ENCODE results near the gene DGAT2.

Gene DGAT2

GRCh38 chr11:75801362-75802020 is 32.9 kb downstream of the DGAT2 start:
- DNase-seq (ENCODE audit: low spot score) = no peak

GRCh38 chr11:75802021-75802912 is 33.7 kb downstream of the DGAT2 start:
- DNase-seq (ENCODE audit: low spot score) = no peak

- peak; percentile 82 for DNase-seq (ENCODE audit: low spot score)
Observed at GRCh38 chr11:75802913-75803820, 34.6 kb downstream of the DGAT2 start.

GRCh38 chr11:75809111-75809510 is 40.5 kb downstream of the DGAT2 start:
- DNase-seq (ENCODE audit: low spot score) = no peak

GRCh38 chr11:75809991-75810390 is 41.4 kb downstream of the DGAT2 start:
- DNase-seq (ENCODE audit: low spot score) = no peak

GRCh38 chr11:75810637-75811390 is 42.2 kb downstream of the DGAT2 start:
- DNase-seq (ENCODE audit: low spot score) = no peak

- DNase-seq (ENCODE audit: low spot score) = no peak
Observed at GRCh38 chr11:75811485-75811884, 42.9 kb downstream of the DGAT2 start.

- no peak for DNase-seq (ENCODE audit: low spot score)
Observed at GRCh38 chr11:75812542-75813040, 44.0 kb downstream of the DGAT2 start.

GRCh38 chr11:75813124-75813523 is 44.5 kb downstream of the DGAT2 start:
- no peak for DNase-seq (ENCODE audit: low spot score)

GRCh38 chr11:75813622-75814039 is 45.1 kb downstream of the DGAT2 start:
- no peak for DNase-seq (ENCODE audit: low spot score)

- no peak for DNase-seq (ENCODE audit: low spot score)
Observed at GRCh38 chr11:75814363-75814676, 45.7 kb downstream of the DGAT2 start.

- DNase-seq (ENCODE audit: low spot score) = peak; percentile 99
Observed at GRCh38 chr11:75814677-75815344, 46.2 kb downstream of the DGAT2 start, which contains the start of gene UVRAG. Gene UVRAG (plus strand): TSS chr11:75815210. CDS start chr11:75815408, 198 bp downstream.

GRCh38 chr11:75815345-75816168 is 47.0 kb downstream of the DGAT2 start:
- peak; percentile 59 for DNase-seq (ENCODE audit: low spot score)

- peak; percentile 63 for DNase-seq (ENCODE audit: low spot score)
Observed at GRCh38 chr11:75816561-75817239, 48.1 kb downstream of the DGAT2 start.

GRCh38 chr11:75820645-75821044 is 52.1 kb downstream of the DGAT2 start:
- DNase-seq (ENCODE audit: low spot score) = no peak

GRCh38 chr11:75821202-75821601 is 52.6 kb downstream of the DGAT2 start:
- no peak for DNase-seq (ENCODE audit: low spot score)

- no peak for DNase-seq (ENCODE audit: low spot score)
Observed at GRCh38 chr11:75822541-75822940, 54.0 kb downstream of the DGAT2 start.

GRCh38 chr11:75823415-75823814 is 54.8 kb downstream of the DGAT2 start:
- DNase-seq (ENCODE audit: low spot score) = peak; percentile 59

GRCh38 chr11:75823946-75824345 is 55.4 kb downstream of the DGAT2 start:
- DNase-seq (ENCODE audit: low spot score) = no peak

All from NAMALWA (cell line).